ENCODE measurements around the gene CDH8. TPM values are rescaled to one million over a fixed set of nuclear protein-coding genes. Genes with fewer than 3 reads are reported as not detected.

CDH8 gene
- total RNA-seq, 1 experiment from 2014 or later = not detected

DNA sequence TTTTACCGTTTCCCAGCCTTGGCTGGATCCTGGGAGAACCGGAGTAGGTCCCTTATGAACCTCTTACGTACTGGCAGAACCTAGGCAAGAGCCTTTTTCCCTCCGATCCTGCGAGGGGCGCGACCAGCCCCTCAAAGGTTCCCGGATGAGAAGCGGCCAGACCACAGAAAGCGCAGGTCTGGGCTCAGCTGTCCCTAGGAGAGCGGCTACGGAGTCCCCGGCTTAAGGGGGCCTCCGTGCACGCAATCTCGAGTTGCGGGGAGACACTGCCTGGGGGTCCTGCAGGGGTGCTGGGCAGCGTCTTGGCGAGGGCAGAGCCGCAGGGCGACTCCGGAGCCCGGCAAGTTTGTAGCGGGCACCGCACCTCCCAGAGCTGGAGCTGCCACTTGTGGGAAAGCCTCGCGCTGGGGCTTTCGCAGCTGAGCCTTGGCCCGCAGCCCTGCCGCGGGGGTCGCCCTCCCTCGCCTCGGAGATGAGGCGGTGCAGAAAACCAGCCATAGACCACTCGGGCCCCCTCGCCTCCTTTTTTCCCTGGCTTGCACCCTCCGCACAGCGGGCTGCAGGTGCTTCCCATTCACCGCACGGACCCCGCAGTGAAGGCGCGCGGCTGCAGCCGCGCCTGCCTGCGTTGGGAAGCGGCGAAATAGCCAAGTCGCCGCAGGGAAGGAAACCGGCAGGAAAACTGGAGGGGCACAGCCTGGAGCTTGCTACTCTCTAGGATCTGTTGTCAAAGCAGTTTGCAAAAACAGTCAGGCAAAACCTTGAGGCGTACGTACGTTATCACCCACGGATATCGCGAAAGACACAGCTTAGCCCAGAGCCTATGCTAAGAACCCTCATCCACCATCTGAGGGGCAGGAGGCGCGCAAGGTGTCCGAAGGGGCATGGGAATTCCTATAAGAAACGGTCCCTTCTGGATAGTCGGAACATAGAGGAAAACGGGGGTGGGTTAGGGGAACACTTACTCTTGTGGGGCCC is 834 bp downstream of the CDH8 start:
- no peak overlapping the region for H3K27ac Mint-ChIP-seq (ENCODE audit: unreplicated experiment)
- H3K27me3 Mint-ChIP-seq (ENCODE audit: unreplicated experiment) = no peaks in the 10 kb centered on the region
- intact Hi-C loops (cut with micrococcal nuclease; ENCODE audit: unreplicated experiment) = no loop called here
- CTCF ChIA-PET = no interaction called here
- no peaks in the 10 kb centered on the region for H3K4me1 Mint-ChIP-seq (ENCODE audit: low read depth, unreplicated experiment)
- peaks cover 2% of the 10 kb centered on the region for H3K9me3 Mint-ChIP-seq (ENCODE audit: low read depth, unreplicated experiment)
- no peaks in the 10 kb centered on the region for H3K36me3 Mint-ChIP-seq (ENCODE audit: insufficient read depth, unreplicated experiment)
- DNase-seq = no peak
- TF ChIP-seq, protein P1, sequence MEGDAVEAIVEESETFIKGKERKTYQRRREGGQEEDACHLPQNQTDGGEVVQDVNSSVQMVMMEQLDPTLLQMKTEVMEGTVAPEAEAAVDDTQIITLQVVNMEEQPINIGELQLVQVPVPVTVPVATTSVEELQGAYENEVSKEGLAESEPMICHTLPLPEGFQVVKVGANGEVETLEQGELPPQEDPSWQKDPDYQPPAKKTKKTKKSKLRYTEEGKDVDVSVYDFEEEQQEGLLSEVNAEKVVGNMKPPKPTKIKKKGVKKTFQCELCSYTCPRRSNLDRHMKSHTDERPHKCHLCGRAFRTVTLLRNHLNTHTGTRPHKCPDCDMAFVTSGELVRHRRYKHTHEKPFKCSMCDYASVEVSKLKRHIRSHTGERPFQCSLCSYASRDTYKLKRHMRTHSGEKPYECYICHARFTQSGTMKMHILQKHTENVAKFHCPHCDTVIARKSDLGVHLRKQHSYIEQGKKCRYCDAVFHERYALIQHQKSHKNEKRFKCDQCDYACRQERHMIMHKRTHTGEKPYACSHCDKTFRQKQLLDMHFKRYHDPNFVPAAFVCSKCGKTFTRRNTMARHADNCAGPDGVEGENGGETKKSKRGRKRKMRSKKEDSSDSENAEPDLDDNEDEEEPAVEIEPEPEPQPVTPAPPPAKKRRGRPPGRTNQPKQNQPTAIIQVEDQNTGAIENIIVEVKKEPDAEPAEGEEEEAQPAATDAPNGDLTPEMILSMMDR (IDR thresholded peaks at IDR 0.05; ENCODE audit: unreplicated experiment) = no peak
- BruUV-seq (replicated peaks) = no TSS peak
- no peak overlapping the region for H3K4me3 Mint-ChIP-seq (ENCODE audit: low read depth, unreplicated experiment)

DNA sequence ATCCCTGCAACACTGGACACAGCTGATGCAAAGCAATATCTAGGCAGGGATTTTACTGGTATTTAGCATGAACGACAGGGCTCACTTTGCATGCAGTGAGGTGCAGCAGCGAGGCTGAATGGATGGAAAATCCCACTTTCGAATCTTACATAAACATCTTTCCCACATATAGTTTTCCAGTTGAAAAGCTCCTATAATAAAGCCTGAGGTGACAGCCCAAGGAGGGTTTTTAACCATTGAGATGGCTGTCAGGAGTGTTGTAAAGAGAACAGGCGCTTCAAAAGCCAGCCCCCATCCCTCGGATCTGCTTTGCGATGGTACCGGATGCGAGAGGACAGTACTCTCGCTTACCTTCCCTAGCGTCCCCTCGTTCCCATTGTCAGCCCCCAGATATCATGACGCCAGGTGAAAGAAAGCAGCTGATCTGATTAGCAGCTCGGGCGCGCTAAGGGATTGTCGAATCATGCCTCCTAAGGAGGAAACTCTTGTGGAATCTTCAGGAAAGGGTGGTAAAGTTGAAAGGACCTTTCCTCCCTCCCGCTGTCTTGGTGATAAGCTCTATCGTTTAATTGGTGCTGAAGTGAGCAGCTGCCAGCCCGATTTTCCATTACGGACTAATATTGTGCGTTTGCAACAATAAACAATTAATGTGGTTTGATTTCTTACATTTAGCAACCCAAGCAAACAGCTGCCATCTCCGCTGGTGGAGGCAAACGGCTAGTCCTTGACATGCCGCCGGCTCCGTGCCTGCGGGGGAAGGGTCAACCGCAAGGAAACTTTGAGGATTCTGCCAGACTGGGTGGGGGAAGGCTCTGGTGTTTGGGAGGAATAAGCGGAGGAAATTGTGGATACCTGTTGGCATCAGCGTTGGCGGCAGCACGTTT is 1.8 kb downstream of the CDH8 start:
- peaks cover 2% of the 10 kb centered on the region for H3K9me3 Mint-ChIP-seq (ENCODE audit: low read depth, unreplicated experiment)
- H3K4me3 Mint-ChIP-seq (ENCODE audit: low read depth, unreplicated experiment) = no peak overlapping the region
- BruUV-seq (replicated peaks) = no TSS peak
- DNase-seq = no peak
- H3K4me1 Mint-ChIP-seq (ENCODE audit: low read depth, unreplicated experiment) = no peaks in the 10 kb centered on the region
- H3K27me3 Mint-ChIP-seq (ENCODE audit: unreplicated experiment) = no peaks in the 10 kb centered on the region
- intact Hi-C loops (cut with micrococcal nuclease; ENCODE audit: unreplicated experiment) = no loop called here
- CTCF ChIA-PET = no interaction called here
- no peaks in the 10 kb centered on the region for H3K36me3 Mint-ChIP-seq (ENCODE audit: insufficient read depth, unreplicated experiment)
- no peak overlapping the region for H3K27ac Mint-ChIP-seq (ENCODE audit: unreplicated experiment)
- TF ChIP-seq, protein P1 (IDR thresholded peaks at IDR 0.05; ENCODE audit: unreplicated experiment) = no peak

DNA sequence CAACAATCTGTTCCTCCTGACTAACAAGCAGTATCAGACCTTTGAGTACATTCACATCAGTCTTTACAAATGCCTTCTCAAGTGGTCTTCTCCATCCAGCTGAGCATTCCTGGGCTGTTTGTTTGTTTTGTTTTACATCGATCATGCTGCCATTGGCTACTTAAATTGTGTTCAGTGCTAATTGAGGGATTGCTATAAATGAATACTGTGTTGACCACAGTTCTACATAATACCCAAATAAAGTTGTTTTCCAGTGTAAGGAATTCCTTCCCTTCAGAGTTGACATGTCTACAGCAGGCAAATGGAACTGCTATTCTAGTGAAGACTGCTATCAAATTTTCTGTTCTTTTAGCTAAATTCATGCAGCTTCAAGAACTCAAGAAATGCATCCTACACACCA is 3.2 kb downstream of the CDH8 start:
- CTCF ChIA-PET = no interaction called here
- intact Hi-C loops (cut with micrococcal nuclease; ENCODE audit: unreplicated experiment) = no loop called here
- H3K27me3 Mint-ChIP-seq (ENCODE audit: unreplicated experiment) = no peaks in the 10 kb centered on the region

DNA sequence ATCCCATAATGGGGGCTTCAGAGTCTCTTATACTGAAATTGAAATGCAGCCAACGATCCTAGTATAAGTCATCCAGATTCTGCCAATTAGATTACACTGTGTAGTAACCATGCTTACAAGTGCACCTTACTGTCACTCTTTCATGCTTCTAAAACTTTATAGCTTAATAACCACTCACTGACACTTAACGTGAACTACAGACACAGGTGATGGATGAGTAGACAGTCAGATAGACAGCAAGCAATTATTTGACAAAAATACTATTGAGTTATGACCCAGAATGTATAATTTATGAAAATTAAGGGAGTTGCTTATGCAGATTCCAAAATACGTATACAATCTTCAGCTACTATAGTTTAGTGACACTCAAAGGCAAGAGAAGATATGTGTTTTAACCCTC is 6.3 kb downstream of the CDH8 start:
- H3K27me3 Mint-ChIP-seq (ENCODE audit: unreplicated experiment) = no peaks in the 10 kb centered on the region
- peaks cover 2% of the 10 kb centered on the region for H3K9me3 Mint-ChIP-seq (ENCODE audit: low read depth, unreplicated experiment)
- H3K4me3 Mint-ChIP-seq (ENCODE audit: low read depth, unreplicated experiment) = no peak overlapping the region
- no peaks in the 10 kb centered on the region for H3K36me3 Mint-ChIP-seq (ENCODE audit: insufficient read depth, unreplicated experiment)
- no peak for DNase-seq
- CTCF ChIA-PET = no interaction called here
- BruUV-seq (replicated peaks) = no TSS peak
- intact Hi-C loops (cut with micrococcal nuclease; ENCODE audit: unreplicated experiment) = no loop called here
- H3K27ac Mint-ChIP-seq (ENCODE audit: unreplicated experiment) = no peak overlapping the region
- TF ChIP-seq, protein P1 (IDR thresholded peaks at IDR 0.05; ENCODE audit: unreplicated experiment) = no peak
- H3K4me1 Mint-ChIP-seq (ENCODE audit: low read depth, unreplicated experiment) = no peaks in the 10 kb centered on the region

More for the DNA sequence above, 3.2 kb downstream of the CDH8 start:
- H3K9me3 Mint-ChIP-seq (ENCODE audit: low read depth, unreplicated experiment) = peaks cover 2% of the 10 kb centered on the region
- no TSS peak for BruUV-seq (replicated peaks)
- no peak for DNase-seq
- H3K4me3 Mint-ChIP-seq (ENCODE audit: low read depth, unreplicated experiment) = no peak overlapping the region
- H3K36me3 Mint-ChIP-seq (ENCODE audit: insufficient read depth, unreplicated experiment) = no peaks in the 10 kb centered on the region
- TF ChIP-seq, protein P1 (IDR thresholded peaks at IDR 0.05; ENCODE audit: unreplicated experiment) = no peak
- H3K4me1 Mint-ChIP-seq (ENCODE audit: low read depth, unreplicated experiment) = no peaks in the 10 kb centered on the region
- H3K27ac Mint-ChIP-seq (ENCODE audit: unreplicated experiment) = no peak overlapping the region

Measured in Calu3 (cell line).